PC-9 (cell line): ENCODE results near the gene IL13.

Experiments
- EZH2 ChIP-seq: fragments of 200-600 bp; sonication (generic); IDR thresholded peaks from 2 replicates; pipeline ENCODE4 v1.8.0; 2017; ENCODE audit warnings: antibody characterized with exemption, low read depth
- TF ChIP-seq, protein P1 (sequence below): fragments of 200-600 bp; sonication (generic); conservative IDR thresholded peaks from 2 replicates; pipeline ENCODE4 v1.6.1; 2017; ENCODE audit warnings: mixed run types, antibody characterized with exemption, mild to moderate bottlenecking, moderate library complexity

GRCh38 chr5:132695956-132696355 is 38.0 kb downstream of the IL13 start:
- TF ChIP-seq, protein P1, sequence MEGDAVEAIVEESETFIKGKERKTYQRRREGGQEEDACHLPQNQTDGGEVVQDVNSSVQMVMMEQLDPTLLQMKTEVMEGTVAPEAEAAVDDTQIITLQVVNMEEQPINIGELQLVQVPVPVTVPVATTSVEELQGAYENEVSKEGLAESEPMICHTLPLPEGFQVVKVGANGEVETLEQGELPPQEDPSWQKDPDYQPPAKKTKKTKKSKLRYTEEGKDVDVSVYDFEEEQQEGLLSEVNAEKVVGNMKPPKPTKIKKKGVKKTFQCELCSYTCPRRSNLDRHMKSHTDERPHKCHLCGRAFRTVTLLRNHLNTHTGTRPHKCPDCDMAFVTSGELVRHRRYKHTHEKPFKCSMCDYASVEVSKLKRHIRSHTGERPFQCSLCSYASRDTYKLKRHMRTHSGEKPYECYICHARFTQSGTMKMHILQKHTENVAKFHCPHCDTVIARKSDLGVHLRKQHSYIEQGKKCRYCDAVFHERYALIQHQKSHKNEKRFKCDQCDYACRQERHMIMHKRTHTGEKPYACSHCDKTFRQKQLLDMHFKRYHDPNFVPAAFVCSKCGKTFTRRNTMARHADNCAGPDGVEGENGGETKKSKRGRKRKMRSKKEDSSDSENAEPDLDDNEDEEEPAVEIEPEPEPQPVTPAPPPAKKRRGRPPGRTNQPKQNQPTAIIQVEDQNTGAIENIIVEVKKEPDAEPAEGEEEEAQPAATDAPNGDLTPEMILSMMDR = no peak
- no peak for TF ChIP-seq EZH2
